HepG2 (cell line): ENCODE data around the gene CDX2. TPM values are rescaled to one million over a fixed set of nuclear protein-coding genes. Genes with fewer than 3 reads are reported as not detected.

Experiments
- AGO2 ChIP-seq: fragments of 200-400 bp; formaldehyde crosslinking; optimal IDR thresholded peaks from 2 replicates; pipeline ENCODE3; 2017; ENCODE audit warnings: mild to moderate bottlenecking, low read depth, low read length, moderate library complexity
- CBFB ChIP-seq: sonication (generic); formaldehyde crosslinking; IDR thresholded peaks from 2 replicates; pipeline ENCODE4 v1.4.0; 2020; ENCODE audit warnings: missing genetic modification reagents
- DMAP1 ChIP-seq: IDR thresholded peaks from 2 replicates; pipeline ENCODE4 v1.6.1; 2016
- GTF2F1 ChIP-seq: fragments of 150-350 bp; IDR thresholded peaks from 2 replicates; pipeline ENCODE4 v1.6.1; 2014; ENCODE audit warnings: low read length
- HMG20B ChIP-seq: conservative IDR thresholded peaks from 2 replicates; pipeline ENCODE4 v1.6.1; 2016; ENCODE audit warnings: missing genetic modification reagents, missing compliant biosample characterization
- MEIS1 ChIP-seq: sonication (generic); formaldehyde crosslinking; IDR thresholded peaks from 2 replicates; pipeline ENCODE4 v1.9.0; 2021; ENCODE audit warnings: mild to moderate bottlenecking, missing genetic modification reagents, moderate library complexity, borderline replicate concordance
- NFE2L2 ChIP-seq: fragments of 150-350 bp; IDR thresholded peaks from 2 replicates; pipeline ENCODE4 v1.6.1; 2014; ENCODE audit warnings: low read length
- PPARG ChIP-seq: conservative IDR thresholded peaks from 2 replicates; pipeline ENCODE4 v1.6.1; 2016; ENCODE audit warnings: missing biosample characterization, missing genetic modification reagents
- RBAK ChIP-seq: sonication (generic); formaldehyde crosslinking; IDR thresholded peaks from 2 replicates; pipeline ENCODE4 v1.5.1; 2020; ENCODE audit warnings: mild to moderate bottlenecking, missing genetic modification reagents
- SKI ChIP-seq: fragments of 450-650 bp; IDR thresholded peaks from one replicate; pipeline ENCODE4 v1.6.1; 2018; ENCODE audit warnings: mild to moderate bottlenecking; ENCODE audit not compliant: partially characterized antibody
- SP4 ChIP-seq: sonication (generic); formaldehyde crosslinking; IDR thresholded peaks from 2 replicates; pipeline ENCODE4 v1.8.1; 2023; ENCODE audit warnings: mild to moderate bottlenecking, missing genetic modification reagents
- SRSF1 ChIP-seq: fragments of 200-400 bp; formaldehyde crosslinking; optimal IDR thresholded peaks from 2 replicates; pipeline ENCODE3; 2017; ENCODE audit warnings: mild to moderate bottlenecking, low read depth, low read length, moderate library complexity
- TBX3 ChIP-seq: fragments of 450-650 bp; IDR thresholded peaks from 2 replicates; pipeline ENCODE4 v1.6.1; 2017; ENCODE audit warnings: antibody characterized with exemption, mild to moderate bottlenecking, inconsistent platforms, borderline replicate concordance
- TCF12 ChIP-seq, 2 experiments: fragments of 450-650 bp in 1 of 2; sonication (generic) in 1 of 2; formaldehyde crosslinking in 1 of 2; IDR thresholded peaks; 2 replicates each; pipeline versions ENCODE4 v1.6.1 to v1.8.0; 2017 to 2022; ENCODE audit warnings: antibody characterized with exemption in 1 of 2, mild to moderate bottlenecking in 1 of 2, missing genetic modification reagents in 1 of 2, moderate library complexity in 1 of 2
- ZKSCAN5 ChIP-seq: sonication (generic); formaldehyde crosslinking; IDR thresholded peaks from 2 replicates; pipeline ENCODE4 v1.5.1; 2020; ENCODE audit warnings: mild to moderate bottlenecking, missing genetic modification reagents
- ZMYM3 ChIP-seq: sonication (generic); formaldehyde crosslinking; IDR thresholded peaks from 2 replicates; pipeline ENCODE4 v1.5.1; 2020; ENCODE audit warnings: mild to moderate bottlenecking, missing genetic modification reagents
- ZNF296 ChIP-seq: sonication (generic); formaldehyde crosslinking; conservative IDR thresholded peaks from 2 replicates; pipeline ENCODE4 v1.5.0; 2020; ENCODE audit warnings: mild to moderate bottlenecking, missing genetic modification reagents
- ZNF383 ChIP-seq: sonication (generic); formaldehyde crosslinking; IDR thresholded peaks from 2 replicates; pipeline ENCODE4 v1.4.0; 2020; ENCODE audit warnings: missing genetic modification reagents, mild to moderate bottlenecking, borderline replicate concordance
- ZNF446 ChIP-seq: sonication (generic); formaldehyde crosslinking; IDR thresholded peaks from 2 replicates; pipeline ENCODE4 v1.5.0; 2020; ENCODE audit warnings: mild to moderate bottlenecking, missing genetic modification reagents
- ZNF562 ChIP-seq: sonication (generic); formaldehyde crosslinking; IDR thresholded peaks from 2 replicates; pipeline ENCODE4 v1.8.0; 2022; ENCODE audit warnings: missing genetic modification reagents, borderline replicate concordance
- ZNF589 ChIP-seq: sonication (generic); formaldehyde crosslinking; conservative IDR thresholded peaks from 2 replicates; pipeline ENCODE4 v1.8.0; 2022; ENCODE audit warnings: mild to moderate bottlenecking, moderate library complexity, missing genetic modification reagents
- ZNF629 ChIP-seq: sonication (generic); formaldehyde crosslinking; conservative IDR thresholded peaks from 2 replicates; pipeline ENCODE4 v1.5.0; 2020; ENCODE audit warnings: missing genetic modification reagents
- ZNF713 ChIP-seq: sonication (generic); formaldehyde crosslinking; IDR thresholded peaks from 2 replicates; pipeline ENCODE4 v1.4.0; 2020; ENCODE audit warnings: mild to moderate bottlenecking, missing genetic modification reagents
- ZSCAN20 ChIP-seq: sonication (generic); formaldehyde crosslinking; IDR thresholded peaks from 2 replicates; pipeline ENCODE4 v1.4.0; 2020; ENCODE audit warnings: missing genetic modification reagents, mild to moderate bottlenecking, borderline replicate concordance
- polyA plus RNA-seq, 8 experiments: library from polyadenylated mRNA; depleted of rRNA in 3 of 8; stranded (reverse) in 7 of 8; unstranded in 1 of 8; fragments of >200 nt; fragmentation: Illumina TruSeq in 4 of 8; extraction: Trizol in 4 of 8; gene quantifications; 2 replicates each; pipeline versions ENCODE4 v1.2.1 to v1.2.3, GENCODE V29; 2011 to 2016; ENCODE audit warnings: low read depth in 4 of 8, missing spikeins in 1 of 8, mixed read lengths in 1 of 8; ENCODE audit not compliant: insufficient read depth in 1 of 8
- total RNA-seq, 5 experiments: library from RNA; depleted of rRNA; stranded (reverse); fragments of >200 nt; fragmentation: Illumina TruSeq; extraction: Trizol; gene quantifications; 2 replicates each; pipeline ENCODE4 v1.2.3, GENCODE V29; 2016; ENCODE audit warnings: low read depth in 1 of 5
- TF ChIP-seq, protein P1 (sequence below): IDR thresholded peaks from 2 replicates; pipeline ENCODE4 v1.6.1; 2018; ENCODE audit warnings: missing genetic modification reagents
- TF ChIP-seq, protein P2 (sequence below): sonication (generic); formaldehyde crosslinking; conservative IDR thresholded peaks from 2 replicates; pipeline ENCODE4 v1.4.0; 2020; ENCODE audit warnings: missing genetic modification reagents
- TF ChIP-seq, protein P3 (sequence below): IDR thresholded peaks from 2 replicates; pipeline ENCODE4 v1.6.1; 2016; ENCODE audit warnings: low read depth, control low read depth

The CDX2 gene
- total and polyA plus RNA-seq, 2 of the 13 experiments (the other 11 are each of a cell fraction or from before 2014, with no cell fraction given) = 0.04 TPM; not detected in 1

- TF ChIP-seq, protein P1, sequence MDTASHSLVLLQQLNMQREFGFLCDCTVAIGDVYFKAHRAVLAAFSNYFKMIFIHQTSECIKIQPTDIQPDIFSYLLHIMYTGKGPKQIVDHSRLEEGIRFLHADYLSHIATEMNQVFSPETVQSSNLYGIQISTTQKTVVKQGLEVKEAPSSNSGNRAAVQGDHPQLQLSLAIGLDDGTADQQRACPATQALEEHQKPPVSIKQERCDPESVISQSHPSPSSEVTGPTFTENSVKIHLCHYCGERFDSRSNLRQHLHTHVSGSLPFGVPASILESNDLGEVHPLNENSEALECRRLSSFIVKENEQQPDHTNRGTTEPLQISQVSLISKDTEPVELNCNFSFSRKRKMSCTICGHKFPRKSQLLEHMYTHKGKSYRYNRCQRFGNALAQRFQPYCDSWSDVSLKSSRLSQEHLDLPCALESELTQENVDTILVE (CRISPR knock-in tag) = peak; percentile 92
- TF ChIP-seq, protein P2, sequence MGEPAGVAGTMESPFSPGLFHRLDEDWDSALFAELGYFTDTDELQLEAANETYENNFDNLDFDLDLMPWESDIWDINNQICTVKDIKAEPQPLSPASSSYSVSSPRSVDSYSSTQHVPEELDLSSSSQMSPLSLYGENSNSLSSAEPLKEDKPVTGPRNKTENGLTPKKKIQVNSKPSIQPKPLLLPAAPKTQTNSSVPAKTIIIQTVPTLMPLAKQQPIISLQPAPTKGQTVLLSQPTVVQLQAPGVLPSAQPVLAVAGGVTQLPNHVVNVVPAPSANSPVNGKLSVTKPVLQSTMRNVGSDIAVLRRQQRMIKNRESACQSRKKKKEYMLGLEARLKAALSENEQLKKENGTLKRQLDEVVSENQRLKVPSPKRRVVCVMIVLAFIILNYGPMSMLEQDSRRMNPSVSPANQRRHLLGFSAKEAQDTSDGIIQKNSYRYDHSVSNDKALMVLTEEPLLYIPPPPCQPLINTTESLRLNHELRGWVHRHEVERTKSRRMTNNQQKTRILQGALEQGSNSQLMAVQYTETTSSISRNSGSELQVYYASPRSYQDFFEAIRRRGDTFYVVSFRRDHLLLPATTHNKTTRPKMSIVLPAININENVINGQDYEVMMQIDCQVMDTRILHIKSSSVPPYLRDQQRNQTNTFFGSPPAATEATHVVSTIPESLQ (CRISPR knock-in tag) = no peak
- TF ChIP-seq, protein P3, sequence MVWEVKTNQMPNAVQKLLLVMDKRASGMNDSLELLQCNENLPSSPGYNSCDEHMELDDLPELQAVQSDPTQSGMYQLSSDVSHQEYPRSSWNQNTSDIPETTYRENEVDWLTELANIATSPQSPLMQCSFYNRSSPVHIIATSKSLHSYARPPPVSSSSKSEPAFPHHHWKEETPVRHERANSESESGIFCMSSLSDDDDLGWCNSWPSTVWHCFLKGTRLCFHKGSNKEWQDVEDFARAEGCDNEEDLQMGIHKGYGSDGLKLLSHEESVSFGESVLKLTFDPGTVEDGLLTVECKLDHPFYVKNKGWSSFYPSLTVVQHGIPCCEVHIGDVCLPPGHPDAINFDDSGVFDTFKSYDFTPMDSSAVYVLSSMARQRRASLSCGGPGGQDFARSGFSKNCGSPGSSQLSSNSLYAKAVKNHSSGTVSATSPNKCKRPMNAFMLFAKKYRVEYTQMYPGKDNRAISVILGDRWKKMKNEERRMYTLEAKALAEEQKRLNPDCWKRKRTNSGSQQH (CRISPR knock-in tag) = peak; percentile 53; the same call in 1 of the 2 replicates
- TF ChIP-seq ZNF629 (CRISPR knock-in tag) (0 out of 2 replicates have a peak, but pooled peaks have one; percentile 6), ZNF296 (CRISPR knock-in tag) (no peak), GTF2F1 (no peak), CBFB (CRISPR knock-in tag) (peak; percentile 99), ZKSCAN5 (no peak), AGO2 (peak; percentile 48), ZSCAN20 (peak; percentile 65; the same call in 1 of the 2 replicates), SP4 (CRISPR knock-in tag) (no peak), ZNF713 (CRISPR knock-in tag) (no peak), HMG20B (CRISPR knock-in tag) (peak; percentile 86), ZNF446 (no peak), MEIS1 (CRISPR knock-in tag) (peak; percentile 72), NFE2L2 (no peak), TCF12 (IDR thresholded peaks at IDR 0.05) (no peak), TCF12 (CRISPR knock-in tag; IDR thresholded peaks at IDR 0.05) (peak; percentile 75; the same call in 1 of the 2 replicates), RBAK (CRISPR knock-in tag) (peak; percentile 67; the same call in 1 of the 2 replicates), ZNF589 (CRISPR knock-in tag) (peak; percentile 23; the same call in 1 of the 2 replicates), DMAP1 (peak; percentile 54), TBX3 (peak; percentile 30; the same call in 1 of the 2 replicates), PPARG (0 out of 2 replicates have a peak, but pooled peaks have one; percentile 23), SKI (peak; percentile 44), ZNF383 (0 out of 2 replicates have a peak, but pooled peaks have one; percentile 33), ZNF562 (CRISPR knock-in tag) (no peak), ZMYM3 (CRISPR knock-in tag) (peak; percentile 83), SRSF1 (no peak)
Measured at GRCh38 chr13:27960362-27961226, 8.5 kb downstream of the CDX2 start (continued).
